Skeletal muscle tissue (tissue), 4 donors: ENCODE measurements around the gene OR6B2. TPM values are rescaled to one million over a fixed set of nuclear protein-coding genes. Genes with fewer than 3 reads are reported as not detected.

Experiments
- H3K27ac ChIP-seq: one replicate; pipeline ENCODE4 v1.7.0; 2013; ENCODE audit warnings: mild to moderate bottlenecking, low read depth, low read length, inconsistent platforms
- H3K27me3 ChIP-seq, 3 donors: one replicate each; pipeline ENCODE4 v1.7.0; 2013; ENCODE audit warnings: low read length in 3 of 3; ENCODE audit not compliant: control insufficient read depth in 3 of 3, insufficient read depth in 3 of 3
- H3K36me3 ChIP-seq, 3 donors: one replicate each; pipeline ENCODE4 v1.7.0; 2013; ENCODE audit warnings: low read length in 3 of 3; ENCODE audit not compliant: control insufficient read depth in 3 of 3, insufficient read depth in 3 of 3
- H3K4me1 ChIP-seq, 3 donors: one replicate each; pipeline ENCODE4 v1.7.0; 2013; ENCODE audit warnings: low read length in 3 of 3, mild to moderate bottlenecking in 3 of 3; ENCODE audit not compliant: control insufficient read depth in 3 of 3, insufficient read depth in 3 of 3
- H3K4me3 ChIP-seq, 3 donors: one replicate each; pipeline ENCODE4 v1.7.0; 2013; ENCODE audit warnings: low read length in 3 of 3
- H3K9ac ChIP-seq, 3 donors: one replicate each; pipeline ENCODE4 v1.7.0; 2013; ENCODE audit warnings: low read length in 3 of 3, mild to moderate bottlenecking in 3 of 3, moderate library complexity in 2 of 3, low read depth in 1 of 3
- H3K9me3 ChIP-seq, 3 donors: one replicate each; pipeline ENCODE4 v1.7.0; 2013; ENCODE audit warnings: low read length in 3 of 3; ENCODE audit not compliant: control insufficient read depth in 3 of 3
- total RNA-seq: library from RNA; depleted of rRNA; stranded (reverse); fragments of >200 nt; gene quantifications from one replicate; pipeline ENCODE4 v1.2.3, GENCODE V29; 2014
- donor health status: Osteomylitis.

OR6B2 gene
- total RNA-seq, 1 donor from 2014 or later, result not detected

DNA sequence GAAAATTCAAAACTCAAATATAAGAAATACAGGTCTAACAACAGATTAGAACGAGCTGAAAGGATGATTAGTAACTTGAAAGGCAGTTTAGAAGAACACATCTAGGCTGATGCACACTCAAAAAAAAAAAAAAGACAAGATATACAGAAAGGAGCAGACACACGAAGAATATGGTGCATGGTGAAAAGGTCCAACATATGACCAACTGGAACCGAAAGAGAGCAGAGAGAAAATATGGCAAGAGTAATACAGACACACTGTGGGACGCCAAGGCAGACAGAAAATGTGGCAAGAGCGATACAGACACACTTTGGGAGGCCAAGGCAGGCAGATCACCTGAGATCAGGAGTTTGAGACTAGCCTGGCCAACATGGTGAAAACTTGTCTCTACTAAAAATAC lies 44.9 kb downstream of the OR6B2 start:
- Histone ChIP-seq H3K27ac (no peak overlapping the region), H3K9me3 (no peaks in the 10 kb centered on the region), H3K36me3 (peaks cover 32 to 56% (median 39%) of the 10 kb centered on the region in 3 donors), H3K27me3 (no peaks in the 10 kb centered on the region), H3K4me1 (no peaks in the 10 kb centered on the region), H3K9ac (no peak overlapping the region), H3K4me3 (no peak overlapping the region)

DNA sequence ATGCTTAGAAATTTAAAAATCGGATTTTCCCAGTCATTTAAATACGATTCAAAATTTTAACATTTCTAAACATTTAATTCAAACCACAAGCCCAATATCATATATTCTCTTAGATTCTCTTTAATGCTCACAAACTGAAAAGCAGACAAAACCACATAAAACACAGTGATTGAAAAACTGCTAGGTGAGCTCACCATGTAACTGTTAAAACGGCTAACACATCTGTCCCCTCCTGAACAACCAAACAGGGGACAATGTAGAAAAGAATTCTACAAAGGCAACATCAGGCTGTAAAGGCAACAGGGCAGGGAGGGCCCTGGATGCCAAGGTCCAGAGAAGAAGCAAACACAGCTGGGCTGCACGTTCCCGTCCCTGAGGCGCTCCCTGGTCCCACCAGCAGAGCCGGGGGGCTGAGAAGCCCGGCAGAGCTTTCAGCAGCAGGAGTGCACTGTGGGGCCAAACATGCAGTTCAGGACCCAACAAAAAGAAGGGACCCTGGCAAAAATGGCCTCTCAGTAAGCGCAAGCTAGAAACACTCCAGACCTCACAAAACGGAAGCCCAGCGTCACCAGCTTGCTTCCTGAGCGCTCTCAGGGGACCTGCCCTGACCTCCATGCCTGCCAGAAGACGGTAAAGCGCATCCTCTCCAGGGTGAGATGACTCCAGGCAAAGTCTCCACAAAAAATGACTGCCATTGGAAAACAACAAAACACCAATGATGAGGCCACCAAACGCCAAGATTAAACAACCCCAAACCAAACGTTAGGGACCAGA lies 45.6 kb downstream of the OR6B2 start:
- Histone ChIP-seq H3K9me3 (no peaks in the 10 kb centered on the region), H3K27me3 (no peaks in the 10 kb centered on the region), H3K4me3 (no peak overlapping the region), H3K27ac (no peak overlapping the region), H3K36me3 (peaks cover 25 to 57% (median 40%) of the 10 kb centered on the region in 3 donors), H3K9ac (no peak overlapping the region), H3K4me1 (no peaks in the 10 kb centered on the region)

DNA sequence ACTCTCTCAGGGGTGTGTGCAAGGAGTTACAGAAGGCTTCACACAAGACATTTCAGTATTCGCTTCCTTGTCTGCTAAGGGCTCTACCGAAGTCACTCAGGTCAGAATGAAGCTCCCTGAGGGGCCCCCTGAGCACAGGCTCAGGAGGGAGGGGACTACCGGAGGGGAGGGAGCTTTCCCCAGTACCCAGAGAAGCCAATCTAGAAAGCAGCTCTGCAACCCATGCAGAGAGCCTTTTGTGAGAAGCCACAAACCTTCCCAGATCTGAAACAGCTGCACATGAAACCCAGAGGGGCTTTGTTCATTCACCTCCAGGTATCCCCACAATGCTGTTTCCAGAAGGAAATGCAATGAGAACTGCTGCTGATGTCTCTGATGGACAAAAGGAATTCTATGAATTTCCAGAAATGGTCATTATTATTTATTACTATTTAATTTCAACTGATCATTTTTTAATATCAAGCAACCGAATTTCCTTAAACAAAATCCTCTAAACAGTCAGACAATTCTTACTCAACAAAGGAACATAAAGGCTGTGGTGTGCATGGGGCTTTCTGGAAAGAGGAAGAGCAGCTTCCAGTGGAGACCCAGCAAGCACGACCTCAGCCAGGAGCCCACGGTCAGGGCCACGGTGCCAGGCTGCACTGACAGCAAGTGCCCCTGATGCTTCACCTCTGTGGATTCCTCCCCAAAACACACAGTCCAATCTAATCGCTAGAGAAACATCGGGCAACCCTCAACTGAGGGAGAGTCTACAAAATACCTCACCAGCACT lies 47.0 kb downstream of the OR6B2 start:
- no peaks in the 10 kb centered on the region for H3K27me3 ChIP-seq
- H3K27ac ChIP-seq, result no peak overlapping the region
- peaks cover 17 to 52% (median 31%) of the 10 kb centered on the region in 3 donors for H3K36me3 ChIP-seq
- no peak overlapping the region for H3K9ac ChIP-seq
- no peaks in the 10 kb centered on the region for H3K4me1 ChIP-seq
- H3K9me3 ChIP-seq, result no peaks in the 10 kb centered on the region
- no peak overlapping the region for H3K4me3 ChIP-seq

Other genes with a start within 250 kb of the OR6B2 start
- gene NDUFA10, start 5.1 kb downstream of the OR6B2 start, total RNA-seq, result 98.1 TPM
- not detected for gene OR6B3, start 23.1 kb upstream of the OR6B2 start, total RNA-seq
- gene COPS9, start 105.9 kb upstream of the OR6B2 start, total RNA-seq, result 115 TPM
- gene OTOS, start 110.2 kb upstream of the OR6B2 start, total RNA-seq, result not detected